Ovary (tissue), 9 donors: ENCODE results near the gene DDX51. TPM values are rescaled to one million over a fixed set of nuclear protein-coding genes. Genes with fewer than 3 reads are reported as not detected.

Source experiments
- DNase-seq, 5 donors: peaks; one replicate each; pipeline ENCODE4 v3.0.0-alpha.2; 2019 to 2020
- H3K27ac ChIP-seq, 2 donors: fragments of 200-600 bp; one replicate each; pipeline versions ENCODE4 v1.5.1 to v1.8.0; 2019 to 2022
- H3K27me3 ChIP-seq: fragments of 200-600 bp; one replicate; pipeline ENCODE4 v1.8.0; 2022
- H3K36me3 ChIP-seq: fragments of 200-600 bp; sonication (generic); one replicate; pipeline ENCODE4 v1.5.1; 2019
- H3K4me1 ChIP-seq: one replicate; pipeline ENCODE4 v1.8.1; 2013; ENCODE audit warnings: mild to moderate bottlenecking, moderate library complexity; ENCODE audit not compliant: insufficient read depth
- H3K4me3 ChIP-seq: fragments of 200-600 bp; sonication (generic); one replicate; pipeline ENCODE4 v1.5.1; 2017
- H3K9me3 ChIP-seq, 2 donors: fragments of 200-600 bp in 1 of 2; sonication (generic) in 1 of 2; one replicate each; pipeline versions ENCODE4 v1.5.1 to v1.8.1; 2013 to 2019; ENCODE audit warnings: mild to moderate bottlenecking in 1 of 2, moderate library complexity in 1 of 2
- CTCF ChIP-seq, 3 donors: fragments of 450-650 bp in 2 of 3; fragments of 200-600 bp in 1 of 3; IDR thresholded peaks; one replicate each; pipeline versions ENCODE4 v1.5.1 to v1.8.0; 2016 to 2022; ENCODE audit warnings: antibody characterized with exemption in 3 of 3, mild to moderate bottlenecking in 1 of 3
- EP300 ChIP-seq: sonication (generic); formaldehyde crosslinking; IDR thresholded peaks from one replicate; pipeline ENCODE4 v1.6.1; 2017; ENCODE audit warnings: antibody characterized with exemption
- POLR2A ChIP-seq: fragments of 450-650 bp; IDR thresholded peaks from one replicate; pipeline ENCODE4 v1.6.1; 2017; ENCODE audit warnings: antibody characterized with exemption, mild to moderate bottlenecking, moderate library complexity
- WGBS, 3 donors: extraction: QIAGEN DNeasy Blood & Tissue Kit in 1 of 3; methylation state at CpG; one replicate each; pipeline versions ENCODE4 v1.1.5 to v1.1.7; 2013 to 2017; 5-methylcytosine and 5-hydroxymethylcytosine counted together
- intact Hi-C, 4 donors: fragments of 100-400 bp; cut with DNase I; formaldehyde crosslinking; loops; one replicate each; pipeline versions ENCODE4 v1.11.0 to v1.15.1; 2022 to 2023
- polyA plus RNA-seq, 2 donors: library from polyadenylated mRNA; stranded (reverse); fragments of 200-250 nt in 1 of 2; fragments of 350-450 nt in 1 of 2; fragmentation: Illumina TruSeq in 1 of 2; extraction: RNeasy Lipid Tissue Mini Kit (QIAGEN cat#74804) in 1 of 2; gene quantifications; one replicate each; pipeline ENCODE4 v1.2.3, GENCODE V29; 2013 to 2014
- total RNA-seq, 7 donors: library from RNA; depleted of rRNA in 2 of 7; stranded (reverse); fragments of >200 nt in 2 of 7; fragmentation: NEBNext Ultra II Directional in 3 of 7; extraction: Animal tissue kit (Norgen Biotek cat#: 25700) in 3 of 7; gene quantifications; one replicate each; pipeline versions ENCODE4 v1.1.0 to v1.2.4, GENCODE V29; 2016 to 2023
- donor health status: DM: no; HTN: no; CAD: no; lungs with moderate emphysema.
- donor health status: DM: no; HTN: no; CAD: no.
- donor health status: Bipolar disorder and iron deficiency.
- donor health status: DM: yes; HTN: yes; CAD: no.
- donor health status: DM: no; HTN: no; CAD: no.
- donor health status: DM: yes; HTN: yes; CAD: no.

DDX51 gene
- total and polyA plus RNA-seq, 9 donors = 10.0 to 26.2 (median 21.8) TPM

- Histone ChIP-seq H3K27me3 (no peaks in the 10 kb centered on the region), H3K4me1 (peaks cover 5% of the 10 kb centered on the region), H3K27ac (no peak overlapping the region), H3K36me3 (no peaks in the 10 kb centered on the region), H3K4me3 (no peak overlapping the region), H3K9me3 (no peaks in the 10 kb centered on the region)
- TF ChIP-seq CTCF (IDR thresholded peaks at IDR 0.05) = no peak
- no peak for TF ChIP-seq POLR2A
- no peak for TF ChIP-seq EP300
- WGBS, 3 donors = 90 to 92% (median 92%) methylated on average over 33 to 35 of the region's 35 CpGs
- intact Hi-C loops = no loop called here
- DNase-seq = no peak
Measured at GRCh38 chr12:132187646-132188450, 43.7 kb upstream of the DDX51 start.

- DNase-seq = no peak
- Histone ChIP-seq H3K4me3 (no peak overlapping the region), H3K9me3 (no peaks in the 10 kb centered on the region), H3K27me3 (no peaks in the 10 kb centered on the region), H3K4me1 (peaks cover 5% of the 10 kb centered on the region), H3K27ac (no peak overlapping the region), H3K36me3 (no peaks in the 10 kb centered on the region)
- TF ChIP-seq EP300 (no peak), POLR2A (no peak), CTCF (IDR thresholded peaks at IDR 0.05) (no peak)
- intact Hi-C loops = no loop called here
- 84 to 87% (median 86%) methylated on average over 37 to 39 of the region's 39 CpGs for WGBS, 3 donors
Measured at GRCh38 chr12:132186857-132187620, 42.9 kb upstream of the DDX51 start.

- intact Hi-C loops = no loop called here
- DNase-seq = no peak
- Histone ChIP-seq H3K4me1 (peaks cover 5% of the 10 kb centered on the region), H3K36me3 (no peaks in the 10 kb centered on the region), H3K4me3 (no peak overlapping the region), H3K9me3 (no peaks in the 10 kb centered on the region), H3K27ac (no peak overlapping the region), H3K27me3 (no peaks in the 10 kb centered on the region)
- 49 to 69% (median 52%) methylated on average over 24 of the region's 24 CpGs for WGBS, 3 donors
- no peak for TF ChIP-seq EP300
- no peak for TF ChIP-seq CTCF (IDR thresholded peaks at IDR 0.05)
- no peak for TF ChIP-seq POLR2A
Measured at GRCh38 chr12:132186208-132186856, 42.2 kb upstream of the DDX51 start.

- Histone ChIP-seq H3K27me3 (no peaks in the 10 kb centered on the region), H3K4me3 (no peak overlapping the region), H3K4me1 (peaks cover 5% of the 10 kb centered on the region), H3K36me3 (no peaks in the 10 kb centered on the region), H3K27ac (no peak overlapping the region), H3K9me3 (no peaks in the 10 kb centered on the region)
- 66 to 81% (median 71%) methylated on average over 16 of the region's 16 CpGs for WGBS, 3 donors
- no peak for DNase-seq
- TF ChIP-seq EP300 (no peak), CTCF (IDR thresholded peaks at IDR 0.05) (no peak), POLR2A (no peak)
- intact Hi-C loops = no loop called here
Measured at GRCh38 chr12:132185705-132186104, 41.6 kb upstream of the DDX51 start.
